BLaER1 (cell line): ENCODE measurements around the gene HIPK1.
A peak's percentile ranks its signal among the peaks of the same experiment; 100 is the strongest.

Source experiments
- H3K27ac ChIP-seq: shearing (Covaris generic); formaldehyde crosslinking; 2 replicates; pipeline ENCODE4 v1.8.1; 2022
- H3K27me3 ChIP-seq: shearing (Covaris generic); formaldehyde crosslinking; 2 replicates; pipeline ENCODE4 v1.8.1; 2022
- H3K36me3 ChIP-seq: shearing (Covaris generic); formaldehyde crosslinking; 2 replicates; pipeline ENCODE4 v1.8.1; 2022
- H3K4me1 ChIP-seq: shearing (Covaris generic); formaldehyde crosslinking; 2 replicates; pipeline ENCODE4 v1.8.1; 2022
- H3K4me2 ChIP-seq: shearing (Covaris generic); formaldehyde crosslinking; 2 replicates; pipeline ENCODE4 v1.8.1; 2022
- H3K4me3 ChIP-seq: shearing (Covaris generic); formaldehyde crosslinking; 2 replicates; pipeline ENCODE4 v1.8.1; 2022
- H3K9ac ChIP-seq: shearing (Covaris generic); formaldehyde crosslinking; 2 replicates; pipeline ENCODE4 v1.8.1; 2022
- H3K9me3 ChIP-seq: shearing (Covaris generic); formaldehyde crosslinking; 2 replicates; pipeline ENCODE4 v1.8.1; 2022
- H4K20me1 ChIP-seq: shearing (Covaris generic); formaldehyde crosslinking; 2 replicates; pipeline ENCODE4 v1.8.1; 2022
- Cebpa-rat ChIP-seq: shearing (Covaris generic); IDR thresholded peaks from 2 replicates; pipeline ENCODE4 v1.8.1; 2022

HIPK1 gene

GRCh38 chr1:113895961-113896360 is 33.2 kb upstream of the HIPK1 start:
- H3K9ac ChIP-seq: no peak overlapping the region
- H3K27ac ChIP-seq: no peak overlapping the region
- no peak overlapping the region for H3K4me2 ChIP-seq
- H4K20me1 ChIP-seq: no peaks in the 10 kb centered on the region
- peaks cover 14% of the 10 kb centered on the region for H3K4me1 ChIP-seq
- H3K27me3 ChIP-seq: no peaks in the 10 kb centered on the region
- H3K9me3 ChIP-seq: no peaks in the 10 kb centered on the region
- TF ChIP-seq Cebpa-rat: no peak
- no peak overlapping the region for H3K4me3 ChIP-seq
- peaks cover 74% of the 10 kb centered on the region for H3K36me3 ChIP-seq

- Histone ChIP-seq H3K4me2 (no peak overlapping the region), H3K4me3 (no peak overlapping the region), H3K9me3 (no peaks in the 10 kb centered on the region), H4K20me1 (no peaks in the 10 kb centered on the region), H3K27ac (no peak overlapping the region), H3K9ac (no peak overlapping the region), H3K36me3 (peaks cover 89% of the 10 kb centered on the region), H3K27me3 (no peaks in the 10 kb centered on the region), H3K4me1 (peaks cover 16% of the 10 kb centered on the region)
- TF ChIP-seq Cebpa-rat: no peak
These were observed 30.8 kb upstream of the HIPK1 start for GRCh38 chr1:113898241-113898814.

- TF ChIP-seq Cebpa-rat: no peak
- H3K4me3 ChIP-seq: no peak overlapping the region
- no peak overlapping the region for H3K4me2 ChIP-seq
- peaks cover 24% of the 10 kb centered on the region for H3K4me1 ChIP-seq
- no peaks in the 10 kb centered on the region for H4K20me1 ChIP-seq
- H3K9ac ChIP-seq: no peak overlapping the region
- no peak overlapping the region for H3K27ac ChIP-seq
- H3K9me3 ChIP-seq: no peaks in the 10 kb centered on the region
- H3K27me3 ChIP-seq: no peaks in the 10 kb centered on the region
- H3K36me3 ChIP-seq: peaks cover 85% of the 10 kb centered on the region
These were observed 30.0 kb upstream of the HIPK1 start for GRCh38 chr1:113899111-113899510.

- Histone ChIP-seq H3K9ac (no peak overlapping the region), H3K4me2 (no peak overlapping the region), H4K20me1 (no peaks in the 10 kb centered on the region), H3K9me3 (no peaks in the 10 kb centered on the region), H3K4me1 (peaks cover 31% of the 10 kb centered on the region), H3K27ac (no peak overlapping the region), H3K36me3 (peaks cover 64% of the 10 kb centered on the region), H3K4me3 (no peak overlapping the region), H3K27me3 (no peaks in the 10 kb centered on the region)
- TF ChIP-seq Cebpa-rat: no peak
These were observed 27.9 kb upstream of the HIPK1 start for GRCh38 chr1:113901191-113901590.

- H3K4me3 ChIP-seq: peak overlapping the region; percentile 88
- peak overlapping the region; percentile 83 for H3K27ac ChIP-seq
- TF ChIP-seq Cebpa-rat: no peak
- peak overlapping the region; percentile 83 for H3K4me2 ChIP-seq
- H3K27me3 ChIP-seq: no peaks in the 10 kb centered on the region
- H3K36me3 ChIP-seq: peaks cover 60% of the 10 kb centered on the region
- H4K20me1 ChIP-seq: no peaks in the 10 kb centered on the region
- H3K9ac ChIP-seq: peak overlapping the region; percentile 86
- H3K9me3 ChIP-seq: no peaks in the 10 kb centered on the region
- peaks cover 47% of the 10 kb centered on the region for H3K4me1 ChIP-seq
These were observed 25.4 kb upstream of the HIPK1 start for GRCh38 chr1:113903501-113904292.

- peak overlapping the region; percentile 83 for H3K27ac ChIP-seq
- peaks cover 47% of the 10 kb centered on the region for H3K4me1 ChIP-seq
- peaks cover 57% of the 10 kb centered on the region for H3K36me3 ChIP-seq
- H3K4me3 ChIP-seq: peak overlapping the region; percentile 88
- no peaks in the 10 kb centered on the region for H3K27me3 ChIP-seq
- no peaks in the 10 kb centered on the region for H4K20me1 ChIP-seq
- TF ChIP-seq Cebpa-rat: no peak
- H3K9me3 ChIP-seq: no peaks in the 10 kb centered on the region
- H3K9ac ChIP-seq: peak overlapping the region; percentile 86
- H3K4me2 ChIP-seq: peak overlapping the region; percentile 83
These were observed 24.8 kb upstream of the HIPK1 start for GRCh38 chr1:113904293-113904673.

- Histone ChIP-seq H3K27me3 (no peaks in the 10 kb centered on the region), H4K20me1 (no peaks in the 10 kb centered on the region), H3K9me3 (no peaks in the 10 kb centered on the region), H3K9ac (peak within 1 kb of the TSS; percentile 86), H3K4me2 (peak within 1 kb of the TSS; percentile 92), H3K27ac (peak within 1 kb of the TSS; percentile 84), H3K4me1 (peaks cover 47% of the 10 kb centered on the region), H3K36me3 (peaks cover 56% of the 10 kb centered on the region), H3K4me3 (peak within 1 kb of the TSS; percentile 88)
- peak; percentile 6; the same call in 1 of the 2 replicates for TF ChIP-seq Cebpa-rat
These were observed 24.3 kb upstream of the HIPK1 start, which contains the start of the genes AP4B1 and DCLRE1B for GRCh38 chr1:113904674-113905434. Gene AP4B1 (minus strand): TSS chr1:113904799. CDS start chr1:113904717, 82 bp downstream. Gene DCLRE1B (plus strand): TSS chr1:113905326. CDS start chr1:113905587, 261 bp downstream.

- Histone ChIP-seq H3K27me3 (no peaks in the 10 kb centered on the region), H3K4me2 (peak overlapping the region; percentile 92), H3K36me3 (peaks cover 56% of the 10 kb centered on the region), H3K9me3 (no peaks in the 10 kb centered on the region), H4K20me1 (no peaks in the 10 kb centered on the region), H3K9ac (peak overlapping the region; percentile 86), H3K4me1 (peaks cover 47% of the 10 kb centered on the region), H3K4me3 (peak overlapping the region; percentile 88), H3K27ac (peak overlapping the region; percentile 84)
- no peak for TF ChIP-seq Cebpa-rat
These were observed 23.7 kb upstream of the HIPK1 start for GRCh38 chr1:113905435-113905861.

GRCh38 chr1:113912594-113913311 is 16.4 kb upstream of the HIPK1 start:
- Histone ChIP-seq H3K9me3 (no peaks in the 10 kb centered on the region), H4K20me1 (no peaks in the 10 kb centered on the region), H3K4me3 (no peak overlapping the region), H3K4me1 (0 out of 2 replicates have a peak, but pooled peaks cover 4% of the 10 kb centered on the region), H3K27me3 (no peaks in the 10 kb centered on the region; the same call in 1 of the 2 replicates), H3K36me3 (peaks cover 64% of the 10 kb centered on the region), H3K4me2 (no peak overlapping the region), H3K9ac (no peak overlapping the region), H3K27ac (no peak overlapping the region)
- TF ChIP-seq Cebpa-rat: no peak
